ENCODE results near the gene KLHL13.
"Not testable (repeated sequence)": the region's sequence is repeated elsewhere in the genome, so short reads cannot be mapped to it uniquely, and the experiment has no call there.

KLHL13 gene

GRCh38 chrX:118066867-118067515, 49.6 kb downstream of the KLHL13 start:
- no peak for DNase-seq

GRCh38 chrX:118062817-118063615, 53.6 kb downstream of the KLHL13 start:
- DNase-seq, result no peak

- DNase-seq, result no peak
Measured at GRCh38 chrX:118062048-118062789, 54.4 kb downstream of the KLHL13 start.

- DNase-seq, result no peak
Measured at GRCh38 chrX:118058924-118059323, 57.7 kb downstream of the KLHL13 start.

- DNase-seq, result no peak
Measured at GRCh38 chrX:118056870-118057269, 59.7 kb downstream of the KLHL13 start.

GRCh38 chrX:118049713-118050112, 66.9 kb downstream of the KLHL13 start:
- DNase-seq, result no peak

GRCh38 chrX:118047446-118048186, 69.0 kb downstream of the KLHL13 start:
- no peak for DNase-seq

- no peak for DNase-seq
Measured at GRCh38 chrX:118039591-118039990, 77.0 kb downstream of the KLHL13 start.

- no peak for DNase-seq
Measured at GRCh38 chrX:118038614-118039365, 77.8 kb downstream of the KLHL13 start.

GRCh38 chrX:118026631-118027030, 90.0 kb downstream of the KLHL13 start:
- DNase-seq, result no peak

GRCh38 chrX:118025226-118025625, 91.4 kb downstream of the KLHL13 start:
- no peak for DNase-seq

- no peak for DNase-seq
Measured at GRCh38 chrX:118024482-118024881, 92.1 kb downstream of the KLHL13 start.

- no peak for DNase-seq
Measured at GRCh38 chrX:118022753-118023152, 93.9 kb downstream of the KLHL13 start.

- no peak for DNase-seq
Measured at GRCh38 chrX:118016422-118016821, 100.2 kb downstream of the KLHL13 start.

GRCh38 chrX:118002417-118002816, 114.2 kb downstream of the KLHL13 start:
- not testable (repeated sequence) for DNase-seq

GRCh38 chrX:118000518-118000917, 116.1 kb downstream of the KLHL13 start:
- DNase-seq, result no peak

- DNase-seq, result no peak
Measured at GRCh38 chrX:117998171-117998570, 118.4 kb downstream of the KLHL13 start.

GRCh38 chrX:117996918-117997480, 119.6 kb downstream of the KLHL13 start:
- DNase-seq, result no peak

GRCh38 chrX:117996408-117996807, 120.2 kb downstream of the KLHL13 start:
- DNase-seq, result no peak

- DNase-seq, result no peak
Measured at GRCh38 chrX:117995378-117995777, 121.2 kb downstream of the KLHL13 start.

GRCh38 chrX:117992192-117992723, 124.4 kb downstream of the KLHL13 start:
- DNase-seq, result no peak

GRCh38 chrX:117990438-117990837, 126.2 kb downstream of the KLHL13 start:
- DNase-seq, result no peak

Measured in activated naive CD4-positive, alpha-beta T cell (primary cell).